Measurements from ENCODE around the gene PPP4R3C. TPM values are rescaled to one million over a fixed set of nuclear protein-coding genes. Genes with fewer than 3 reads are reported as not detected.
"Not testable (repeated sequence)": the region's sequence is repeated elsewhere in the genome, so short reads cannot be mapped to it uniquely, and the experiment has no call there.

Gene PPP4R3C
- total RNA-seq (2014; rRNA removed; shearing (Covaris generic)) = not detected in 2 replicates

DNA sequence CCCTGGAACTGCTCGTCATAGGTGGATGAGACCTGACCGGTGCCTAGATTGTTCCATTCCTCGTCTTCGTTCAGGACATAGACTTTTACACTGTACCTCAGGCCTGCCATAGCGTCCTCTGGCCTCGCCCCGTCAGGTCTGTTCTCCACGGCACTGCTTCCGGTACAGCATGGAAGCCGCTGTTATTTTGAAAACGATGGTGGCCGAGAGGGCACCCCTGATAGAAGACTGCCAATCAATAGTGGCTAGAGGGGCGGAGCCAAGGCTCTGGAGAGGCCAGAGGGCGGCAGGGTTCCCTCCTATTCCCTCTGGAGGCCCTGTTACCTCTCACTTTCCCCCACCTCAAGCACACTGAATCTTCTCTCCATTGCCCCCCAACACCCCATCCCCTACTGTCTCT is at the start of gene PPP4R3C:
TSS of gene PPP4R3C (minus strand) at position 155 of the 400 bp plus-strand sequence. CDS start at position 110, 45 bp downstream.
- in situ Hi-C loops (cut with HindIII; ENCODE audit: low sequenced_read_pairs) = no loop called here
- no peak for DNase-seq (ENCODE audit: low spot score)

DNA sequence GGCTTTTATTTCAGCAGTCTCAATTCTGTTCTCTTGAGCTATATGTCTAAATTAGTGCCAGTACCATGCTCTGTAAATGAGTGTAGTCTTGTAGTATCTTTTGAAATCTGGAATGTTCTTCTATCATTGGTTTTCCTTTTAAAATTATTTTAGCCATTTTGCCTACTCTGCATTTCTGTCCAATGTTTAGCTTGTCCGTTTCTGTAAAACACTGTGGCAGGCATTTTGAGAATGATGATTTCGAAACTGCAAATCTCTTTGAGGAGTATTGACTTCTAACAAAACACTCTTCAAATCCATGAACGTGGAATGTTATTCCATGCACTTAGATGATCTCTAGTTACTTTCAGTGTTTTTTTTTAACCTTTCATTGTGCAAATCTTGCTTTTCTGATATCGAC is 28.3 kb upstream of the PPP4R3C start:
- in situ Hi-C loops (cut with HindIII; ENCODE audit: low sequenced_read_pairs) = no loop called here
- DNase-seq (ENCODE audit: low spot score) = no peak

DNA sequence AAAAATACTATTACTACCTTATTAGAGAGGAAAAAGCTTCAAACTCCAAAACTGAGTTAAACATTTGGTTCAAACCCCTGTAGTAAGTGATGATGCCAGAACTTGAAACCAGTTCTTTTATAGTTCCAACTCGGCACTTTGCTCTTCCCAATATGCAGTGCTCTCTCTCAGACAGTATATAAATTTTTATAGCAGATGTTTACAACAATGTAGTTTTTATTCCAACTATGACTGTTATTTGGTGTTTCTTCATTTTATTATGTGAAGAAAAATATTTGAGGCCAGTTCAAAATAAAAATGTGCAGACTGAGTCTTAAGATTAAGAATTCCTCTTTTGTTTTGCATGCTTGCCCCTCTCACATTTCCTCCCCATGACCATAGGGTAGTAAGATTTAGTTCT is 2.9 kb upstream of the PPP4R3C start:
- DNase-seq (ENCODE audit: low spot score) = no peak
- in situ Hi-C loops (cut with HindIII; ENCODE audit: low sequenced_read_pairs) = no loop called here

DNA sequence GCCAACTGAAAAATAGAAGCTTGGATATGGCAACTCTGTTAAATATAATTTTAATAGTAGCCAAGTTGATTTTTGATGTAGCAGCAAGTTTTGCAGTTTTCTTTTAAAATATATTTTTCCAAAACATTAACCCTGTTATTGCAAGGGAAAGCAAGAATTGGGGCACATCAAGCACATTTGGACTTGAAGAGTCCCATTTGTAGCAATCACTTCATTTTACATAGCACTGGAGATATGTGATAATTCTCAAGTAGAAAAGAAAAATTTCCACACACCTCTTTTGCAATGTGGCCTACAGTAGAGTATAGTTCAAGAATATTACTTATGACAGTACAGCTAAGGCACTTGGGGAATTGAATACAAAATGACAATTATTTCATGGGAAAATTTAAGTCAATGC is 1.9 kb upstream of the PPP4R3C start:
- DNase-seq (ENCODE audit: low spot score) = no peak
- in situ Hi-C loops (cut with HindIII; ENCODE audit: low sequenced_read_pairs) = no loop called here

DNA sequence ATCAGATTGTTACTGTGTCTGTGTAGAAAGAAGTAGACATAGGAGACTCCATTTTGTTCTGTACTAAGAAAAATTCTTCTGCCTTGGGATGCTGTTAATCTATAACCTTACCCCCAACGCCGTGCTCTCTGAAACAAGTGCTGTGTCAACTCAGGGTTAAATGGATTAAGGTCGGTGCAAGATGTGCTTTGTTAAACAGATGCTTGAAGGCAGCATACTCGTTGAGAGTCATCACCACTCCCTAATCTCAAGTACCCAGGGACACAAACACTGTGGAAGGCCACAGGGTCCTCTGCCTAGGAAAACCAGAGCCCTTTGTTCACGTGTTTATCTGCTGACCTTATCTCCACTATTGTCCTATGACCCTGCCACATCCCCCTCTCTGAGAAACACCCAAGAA is 4.0 kb downstream of the PPP4R3C start:
- in situ Hi-C loops (cut with HindIII; ENCODE audit: low sequenced_read_pairs); DNase-seq (ENCODE audit: low spot score): not testable (repeated sequence)

DNA sequence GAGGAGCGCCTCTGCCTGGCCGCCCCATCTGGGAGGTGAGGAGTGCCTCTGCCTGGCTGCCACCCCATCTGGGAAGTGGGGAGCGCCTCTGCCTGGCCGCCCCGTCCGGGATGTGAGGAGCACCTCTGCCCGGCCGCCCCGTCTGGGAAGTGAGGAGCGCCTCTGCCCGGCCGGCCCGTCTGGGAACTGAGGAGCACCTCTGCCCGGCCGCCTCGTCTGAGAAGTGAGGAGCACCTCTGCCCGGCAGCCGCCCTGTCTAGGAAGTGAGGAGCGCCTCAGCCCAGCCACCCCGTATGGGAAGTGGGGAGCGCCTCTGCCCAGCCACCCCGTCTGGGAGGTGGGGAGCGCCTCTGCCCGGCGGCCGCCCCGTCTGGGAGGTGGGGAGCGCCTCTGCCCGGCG is 4.6 kb downstream of the PPP4R3C start:
- in situ Hi-C loops (cut with HindIII; ENCODE audit: low sequenced_read_pairs) = not testable (repeated sequence)

DNA sequence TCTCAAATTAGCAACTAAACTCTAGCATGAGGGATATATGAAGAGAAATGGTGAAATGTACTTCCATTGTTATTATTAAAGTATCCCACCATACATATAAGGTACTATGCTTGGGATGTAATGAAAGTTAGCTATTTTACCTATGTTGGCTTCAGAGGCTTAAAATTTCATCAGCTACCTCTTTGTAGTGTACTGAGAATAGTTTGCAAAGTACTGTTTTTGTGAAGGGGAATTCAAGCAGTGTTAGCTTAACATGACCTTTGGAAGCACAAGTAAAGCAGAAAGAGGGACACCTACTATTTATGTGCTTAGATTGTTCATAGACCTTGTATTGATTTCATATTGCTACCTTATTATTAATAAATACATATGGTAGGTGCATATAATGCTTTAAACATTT is 11.8 kb downstream of the PPP4R3C start:
- in situ Hi-C loops (cut with HindIII; ENCODE audit: low sequenced_read_pairs) = no loop called here
- no peak for DNase-seq (ENCODE audit: low spot score)

More for the DNA sequence above, 4.6 kb downstream of the PPP4R3C start:
- DNase-seq (ENCODE audit: low spot score) = not testable (repeated sequence)

DNA sequence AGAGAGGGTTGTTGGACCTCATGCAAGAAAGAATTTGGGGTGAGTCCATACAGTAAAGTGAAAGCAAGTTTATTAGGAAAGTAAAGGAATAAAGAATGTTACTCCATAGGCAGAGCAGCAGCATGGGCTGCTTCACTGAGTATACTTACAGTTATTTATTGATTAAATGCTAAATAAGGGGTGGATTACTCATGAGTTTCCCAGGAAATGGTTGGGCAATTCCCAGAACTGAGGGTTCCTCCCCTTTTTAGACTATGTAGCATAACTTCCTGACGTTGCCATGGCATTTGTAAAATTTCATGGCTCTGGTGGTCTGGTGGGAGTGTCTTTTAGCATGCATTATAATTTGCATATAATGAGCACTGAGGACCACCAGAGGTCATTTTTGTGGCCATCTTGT is 16.7 kb downstream of the PPP4R3C start:
- DNase-seq (ENCODE audit: low spot score) = no peak
- in situ Hi-C loops (cut with HindIII; ENCODE audit: low sequenced_read_pairs) = no loop called here

DNA sequence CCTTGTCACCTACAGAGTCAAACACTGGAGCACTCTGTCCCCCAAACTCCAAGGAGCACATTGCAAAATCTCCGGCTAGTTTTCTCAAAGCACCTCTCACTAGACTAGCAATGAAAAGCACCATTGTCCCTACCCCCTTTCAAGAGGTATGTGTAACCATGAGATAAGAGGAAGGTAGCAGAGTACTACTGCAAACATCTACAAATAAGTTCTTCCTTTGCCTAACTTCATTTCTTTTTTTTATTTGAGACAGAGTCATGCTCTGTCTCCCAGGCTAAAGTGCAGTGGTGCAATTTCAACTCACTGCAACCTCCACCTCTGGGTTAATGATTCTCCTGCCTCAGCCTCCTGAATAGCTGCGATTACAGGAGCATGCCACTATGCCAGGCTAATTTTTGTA is 17.7 kb downstream of the PPP4R3C start:
- DNase-seq (ENCODE audit: low spot score) = no peak
- in situ Hi-C loops (cut with HindIII; ENCODE audit: low sequenced_read_pairs) = no loop called here

DNA sequence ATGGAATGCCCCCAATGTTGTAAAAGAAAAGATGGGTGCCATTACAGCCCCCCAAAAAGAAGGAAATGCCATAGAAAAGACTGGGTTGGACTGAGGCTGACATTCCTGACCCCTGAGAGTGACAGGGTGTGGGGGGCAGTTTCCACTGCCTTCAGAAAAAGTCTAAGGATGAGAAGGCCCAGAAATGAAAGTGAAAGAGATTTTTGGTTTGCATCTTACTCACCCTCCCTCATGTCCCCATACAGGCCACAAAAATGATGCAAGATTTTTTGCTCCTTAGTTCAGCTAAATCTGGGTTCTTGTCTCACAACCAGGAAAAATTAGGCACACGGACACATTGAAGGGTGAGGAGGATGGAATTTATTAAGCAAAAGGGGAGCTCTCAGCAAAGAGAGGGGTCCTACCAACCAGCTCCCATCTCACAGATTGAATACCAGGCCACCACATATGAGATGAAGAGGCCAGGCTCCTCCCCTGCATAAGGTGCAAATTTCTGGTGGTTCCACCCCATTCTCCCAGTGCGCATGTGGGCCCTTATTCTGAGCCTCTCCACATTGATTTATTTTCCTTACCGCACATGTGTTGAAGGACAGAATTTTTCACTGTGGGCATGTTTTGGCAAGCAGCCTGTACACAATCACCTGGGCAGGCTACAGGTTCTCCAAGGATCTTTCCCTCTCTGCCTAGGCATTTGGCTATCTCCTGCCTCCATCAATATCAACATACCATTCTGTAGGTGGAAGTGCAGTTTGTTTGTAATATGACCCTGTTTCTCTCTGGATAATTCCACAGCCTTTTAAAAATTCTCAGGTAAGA is 18.8 kb downstream of the PPP4R3C start:
- in situ Hi-C loops (cut with HindIII; ENCODE audit: low sequenced_read_pairs) = no loop called here
- no peak for DNase-seq (ENCODE audit: low spot score)

DNA sequence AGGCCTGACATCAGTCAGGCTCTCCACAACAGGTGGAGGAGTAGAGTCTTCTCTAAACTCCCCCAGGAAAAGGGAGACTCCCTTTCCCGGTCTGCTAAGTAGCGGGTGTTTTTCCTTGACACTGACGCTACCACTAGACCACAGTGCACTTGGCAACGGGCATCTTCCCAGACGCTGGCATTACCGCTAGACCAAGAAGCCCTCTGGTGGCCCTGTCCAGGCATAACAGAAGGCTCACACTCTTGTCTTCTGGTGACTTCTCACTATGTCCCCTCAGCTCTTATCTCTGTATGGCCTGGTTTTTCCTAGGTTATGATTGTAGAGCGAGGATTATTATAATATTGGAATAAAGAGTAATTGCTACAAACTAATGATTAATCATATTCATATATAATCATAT is 20.7 kb downstream of the PPP4R3C start:
- DNase-seq (ENCODE audit: low spot score); in situ Hi-C loops (cut with HindIII; ENCODE audit: low sequenced_read_pairs): not testable (repeated sequence)

DNA sequence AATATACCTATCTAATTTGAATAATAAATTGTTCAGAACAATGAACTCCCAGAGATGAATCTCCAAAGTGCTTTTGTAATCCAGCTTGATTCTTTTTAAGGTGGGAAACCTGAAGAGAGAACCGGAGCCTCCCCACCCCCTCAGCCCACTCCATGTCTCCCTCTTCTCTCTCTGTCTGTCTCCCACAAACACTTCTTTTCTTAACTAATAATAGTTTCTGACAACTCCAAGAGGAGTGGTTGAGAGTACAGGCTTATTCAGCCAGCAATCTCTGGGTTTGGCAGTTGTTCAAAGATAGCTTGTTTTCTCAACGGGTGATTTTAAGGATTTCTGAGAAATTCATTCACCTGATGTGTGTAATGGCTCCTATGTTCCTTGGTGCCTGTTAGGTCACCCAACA is 23.4 kb downstream of the PPP4R3C start:
- no peak for DNase-seq (ENCODE audit: low spot score)
- in situ Hi-C loops (cut with HindIII; ENCODE audit: low sequenced_read_pairs) = no loop called here

DNA sequence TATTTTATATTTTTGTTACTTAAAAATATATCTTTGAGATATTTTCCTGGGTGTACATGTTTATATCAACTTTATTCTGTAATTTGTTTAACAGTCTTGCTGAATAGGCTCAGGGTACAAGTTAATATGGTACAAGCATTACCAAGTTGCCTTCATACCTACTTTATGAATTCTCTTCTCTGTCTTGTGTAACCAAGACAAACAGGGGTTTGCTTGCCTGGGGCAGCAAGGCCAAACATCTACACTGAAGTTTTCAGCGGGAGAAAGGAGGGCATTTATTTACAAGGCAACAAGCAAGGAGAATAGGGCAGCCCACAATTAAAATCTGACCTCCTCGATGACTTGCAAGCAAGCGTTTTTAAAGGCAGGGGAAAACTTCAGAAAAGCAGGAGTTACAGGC is 24.2 kb downstream of the PPP4R3C start:
- DNase-seq (ENCODE audit: low spot score) = no peak
- in situ Hi-C loops (cut with HindIII; ENCODE audit: low sequenced_read_pairs) = no loop called here

DNA sequence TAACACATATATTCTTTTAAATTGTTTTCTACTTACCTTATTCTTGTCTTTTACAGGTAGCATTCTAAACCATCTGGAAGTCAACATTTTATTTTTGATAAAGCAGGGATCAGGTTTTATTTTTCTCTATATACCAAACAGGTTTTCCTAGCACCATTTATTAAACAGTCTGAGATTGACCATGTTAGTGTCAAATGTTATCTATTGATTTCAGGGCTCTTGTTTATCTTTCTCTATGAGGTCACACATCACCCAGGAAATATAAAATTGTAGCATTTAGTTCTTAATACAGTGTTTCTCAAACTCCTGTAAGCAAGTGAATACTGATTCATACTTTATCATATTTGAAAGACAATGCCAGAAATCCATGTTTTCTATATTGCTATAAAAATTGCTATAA is 28.1 kb downstream of the PPP4R3C start:
- no peak for DNase-seq (ENCODE audit: low spot score)
- in situ Hi-C loops (cut with HindIII; ENCODE audit: low sequenced_read_pairs) = no loop called here

Other genes starting within 250 kb of the PPP4R3C start
- not detected in 2 replicates for gene DCAF8L2, start 127.0 kb upstream of the PPP4R3C start, total RNA-seq (2014; rRNA removed; shearing (Covaris generic))